Hematopoietic multipotent progenitor cell treated with erythropoietin and hydrocortisone succinate and interleukin-3 and kit ligand, for 17 days (in vitro differentiated cells): ENCODE data around the gene NUDT8.
"Not testable (repeated sequence)": the region's sequence is repeated elsewhere in the genome, so short reads cannot be mapped to it uniquely, and the experiment has no call there.

Experiments
- DNase-seq: peaks from one replicate; pipeline ENCODE4 v3.0.0-alpha.2; 2015; ENCODE audit warnings: low spot score

The NUDT8 gene

DNA sequence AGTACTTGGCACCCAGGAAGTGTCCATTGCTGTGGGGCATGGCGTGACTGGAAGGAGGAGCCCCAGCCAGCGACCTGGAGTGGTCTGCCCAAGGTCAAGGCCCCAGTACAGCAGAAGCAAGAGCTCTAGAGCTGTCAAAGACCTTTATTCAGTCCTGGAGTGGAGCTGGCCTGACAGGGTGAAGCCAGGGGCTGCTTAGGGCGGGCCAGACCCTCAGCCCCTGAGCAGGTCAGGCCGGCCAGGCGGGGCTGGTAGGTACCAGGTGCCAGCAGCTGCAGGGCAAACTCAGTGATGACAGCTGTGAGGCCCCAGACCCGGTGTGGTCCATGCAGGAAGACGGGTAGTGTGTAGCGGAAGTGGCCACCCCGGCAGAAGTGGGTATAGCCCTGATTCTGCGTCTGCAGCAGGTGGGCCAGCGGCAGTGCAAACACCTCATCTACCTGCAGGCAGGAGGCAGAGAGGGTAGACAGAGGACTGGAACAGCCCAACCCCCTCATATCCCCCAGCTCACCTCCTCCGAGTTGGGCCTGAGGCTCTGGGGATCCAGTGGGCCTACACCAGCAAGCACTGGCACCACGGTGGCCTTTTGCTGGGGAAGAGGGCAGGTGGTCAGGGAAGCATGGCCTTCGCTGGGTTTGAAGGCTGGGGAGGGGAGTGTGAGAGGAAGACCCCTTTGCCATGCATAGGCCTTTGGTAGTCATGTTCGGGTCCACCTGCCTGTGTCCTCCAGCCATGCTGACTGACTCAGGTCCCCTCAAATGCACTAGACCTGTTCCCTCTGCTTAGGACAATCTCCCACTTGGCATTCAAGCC is 1.7 kb downstream of the NUDT8 start:
- no peak for DNase-seq

DNA sequence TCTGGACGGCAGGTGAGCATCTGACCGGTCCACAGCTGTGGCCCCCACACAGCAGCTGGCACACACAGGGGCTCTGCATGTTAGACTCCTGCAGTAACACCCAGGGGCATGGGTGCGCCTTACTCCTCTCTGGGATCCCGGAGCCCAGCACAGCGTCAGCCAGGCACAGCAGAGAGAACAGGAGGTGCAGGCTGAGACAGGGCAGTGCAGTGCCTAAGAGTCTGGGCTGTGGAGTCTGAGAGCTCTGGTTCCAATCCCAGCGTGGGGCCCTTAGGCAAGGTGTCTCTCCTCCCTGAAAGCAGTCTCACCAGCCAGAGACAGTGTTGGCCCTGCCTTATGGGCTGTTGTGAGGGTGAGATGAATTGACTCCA is 2.3 kb downstream of the NUDT8 start:
- DNase-seq, result no peak

DNA sequence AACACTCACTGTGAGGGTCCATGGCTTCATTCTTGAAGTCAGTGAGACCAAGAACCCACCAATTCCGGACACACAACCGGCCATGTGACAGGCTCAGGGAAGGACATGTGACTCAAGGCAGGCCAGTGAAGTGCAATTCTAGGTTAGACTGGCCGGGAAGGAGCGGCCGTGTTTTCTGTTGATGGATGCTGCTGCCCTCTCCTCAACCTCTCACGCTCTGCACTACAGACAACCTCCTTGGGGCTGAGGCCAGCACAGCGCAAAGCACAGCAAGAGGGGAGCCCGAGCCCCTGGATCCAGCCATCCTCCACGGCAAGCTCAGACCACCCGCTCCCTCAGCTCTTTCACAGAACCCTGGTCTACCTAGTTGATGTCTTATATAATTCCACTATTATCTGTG is 2.8 kb downstream of the NUDT8 start:
- DNase-seq, result no peak

DNA sequence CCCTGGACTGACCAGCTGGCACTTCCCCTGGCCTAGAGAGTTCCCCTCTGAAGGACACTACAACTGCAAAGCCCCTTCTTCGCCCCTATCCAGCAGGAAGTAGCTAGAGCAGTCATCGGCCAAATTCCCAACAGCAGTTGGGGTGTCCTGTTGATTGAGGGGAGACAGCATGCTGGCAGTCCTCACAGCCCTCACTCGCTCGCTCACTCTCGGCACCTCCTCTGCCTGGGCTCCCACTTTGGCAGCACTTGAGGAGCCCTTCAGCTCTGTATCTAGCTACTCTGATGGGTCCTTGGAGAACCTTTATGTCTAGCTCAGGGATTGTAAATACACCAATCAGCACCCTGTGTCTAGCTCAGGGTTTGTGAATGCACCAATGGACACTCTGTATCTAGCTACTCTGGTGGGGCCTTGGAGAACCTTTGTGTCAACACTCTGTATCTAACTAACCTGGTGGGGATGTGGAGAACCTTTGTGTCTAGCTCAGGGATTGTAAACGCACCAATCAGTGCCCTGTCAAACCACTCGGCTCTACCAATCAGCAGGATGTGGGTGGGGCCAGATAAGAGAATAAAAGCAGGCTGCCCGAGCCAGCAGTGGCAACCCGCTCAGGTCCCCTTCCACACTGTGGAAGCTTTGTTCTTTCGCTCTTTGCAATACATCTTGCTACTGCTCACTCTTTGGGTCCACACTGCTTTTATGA is 3.5 kb downstream of the NUDT8 start:
- DNase-seq, result not testable (repeated sequence)

DNA sequence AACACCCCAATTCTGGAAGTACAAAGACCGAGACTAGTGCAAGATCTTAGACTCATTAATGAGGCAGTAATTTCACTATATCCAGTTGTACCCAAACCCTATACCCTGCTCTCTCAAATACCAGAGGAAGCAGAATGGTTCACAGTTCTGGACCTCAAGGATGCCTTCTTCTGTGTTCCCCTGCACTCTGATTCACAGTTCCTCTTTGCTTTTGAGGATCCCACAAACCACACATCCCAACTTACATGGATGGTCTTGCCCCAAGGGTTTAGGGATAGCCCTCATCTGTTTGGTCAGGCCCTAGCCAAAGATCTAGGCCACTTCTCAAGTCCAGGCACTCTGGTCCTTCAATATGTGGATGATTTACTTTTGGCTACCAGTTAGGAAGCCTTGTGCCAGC is 5.9 kb downstream of the NUDT8 start:
- DNase-seq, result not testable (repeated sequence)

DNA sequence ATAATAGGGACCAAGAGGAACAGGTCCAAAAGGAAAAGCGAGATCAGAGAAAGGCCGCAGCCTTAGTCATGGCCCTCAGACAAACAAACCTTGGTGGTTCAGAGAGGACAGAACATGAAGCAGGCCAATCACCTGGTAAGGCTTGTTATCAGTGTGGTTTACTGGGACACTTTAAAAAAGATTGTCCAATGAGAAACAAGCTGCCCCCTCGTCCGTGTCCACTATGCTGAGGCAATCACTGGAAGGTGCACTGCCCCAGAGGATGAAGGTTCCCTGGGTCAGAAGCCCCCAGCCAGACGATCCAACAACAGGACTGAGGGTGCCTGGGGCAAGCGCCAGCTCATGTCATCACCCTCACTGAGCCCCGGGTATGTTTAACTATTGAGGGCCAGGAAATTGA is 6.8 kb downstream of the NUDT8 start:
- DNase-seq, result not testable (repeated sequence)

DNA sequence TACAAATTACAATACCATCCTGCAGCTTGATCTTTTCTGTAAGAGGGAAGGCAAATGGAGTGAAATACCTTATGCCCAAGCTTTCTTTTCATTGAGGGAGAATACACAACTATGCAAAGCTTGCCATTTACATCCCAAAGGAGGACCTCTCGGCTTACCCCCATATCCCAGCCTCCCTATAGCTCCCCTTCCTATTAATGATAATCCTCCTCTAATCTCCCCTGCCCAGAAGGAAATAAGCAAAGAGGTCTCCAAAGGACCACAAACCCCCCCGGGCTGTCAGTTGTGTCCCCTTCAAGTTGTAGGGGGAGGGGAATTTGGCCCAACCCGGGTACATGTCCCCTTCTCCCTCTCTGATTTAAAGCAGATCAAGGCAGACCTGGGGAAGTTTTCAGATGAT is 7.8 kb downstream of the NUDT8 start:
- not testable (repeated sequence) for DNase-seq

DNA sequence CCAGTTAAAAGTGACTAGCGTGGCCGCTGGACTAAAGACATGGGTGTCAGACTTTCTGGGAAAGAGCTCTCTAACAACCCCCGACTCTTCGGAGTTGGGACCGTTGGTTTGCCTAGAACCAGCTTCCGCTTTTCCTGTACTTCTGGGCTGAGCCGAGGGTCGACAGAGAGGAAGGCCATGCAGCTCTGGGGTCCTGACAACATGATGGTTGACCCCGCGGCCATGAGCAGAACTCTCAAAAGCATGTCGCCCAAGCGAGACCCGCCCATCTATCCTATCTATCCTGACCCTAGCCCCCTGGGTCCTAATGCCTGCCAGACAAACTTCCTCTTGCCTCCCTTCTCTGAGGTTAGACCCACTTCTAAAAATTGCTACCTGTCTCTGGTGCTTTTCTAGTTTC is 9.1 kb downstream of the NUDT8 start:
- DNase-seq, result not testable (repeated sequence)

DNA sequence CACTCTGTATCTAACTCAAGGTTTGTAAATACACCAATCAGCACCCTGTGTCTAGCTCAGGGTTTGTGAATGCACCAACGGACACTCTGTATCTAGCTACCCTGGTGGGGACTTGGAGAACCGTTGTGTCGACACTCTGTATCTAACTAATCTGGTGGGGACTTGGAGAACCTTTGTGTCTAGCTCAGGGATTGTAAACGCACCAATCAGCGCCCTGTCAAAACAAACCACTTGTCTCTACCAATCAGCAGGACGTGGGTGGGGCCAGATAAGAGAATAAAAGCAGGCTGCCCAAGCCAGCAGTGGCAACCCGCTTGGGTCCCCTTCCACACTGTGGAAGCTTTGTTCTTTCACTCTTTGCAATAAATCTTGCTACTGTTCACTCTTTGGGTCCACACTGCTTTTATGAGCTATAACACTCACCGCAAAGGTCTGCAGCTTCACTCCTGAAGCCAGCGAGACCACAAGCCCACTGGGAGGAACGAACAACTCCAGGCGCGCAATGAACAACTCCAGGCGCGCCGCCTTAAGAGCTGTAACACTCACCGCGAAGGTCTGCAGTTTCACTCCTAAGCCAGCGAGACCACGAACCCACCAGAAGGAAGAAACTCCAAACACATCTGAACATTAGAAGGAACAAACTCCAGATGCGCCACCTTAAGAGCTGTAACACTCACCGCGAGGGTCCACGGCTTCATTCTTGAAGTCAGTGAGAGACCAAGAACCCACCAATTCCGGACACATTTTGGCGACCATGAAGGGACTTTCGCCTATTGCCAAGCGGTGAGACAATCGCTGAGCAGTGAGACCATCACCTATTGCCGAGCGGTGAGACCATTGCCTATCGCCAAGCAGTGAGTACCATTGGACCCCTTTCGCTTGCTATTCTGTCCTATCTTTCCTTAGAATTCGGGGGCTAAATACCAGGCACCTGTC is 9.8 kb downstream of the NUDT8 start:
- DNase-seq, result not testable (repeated sequence)

DNA sequence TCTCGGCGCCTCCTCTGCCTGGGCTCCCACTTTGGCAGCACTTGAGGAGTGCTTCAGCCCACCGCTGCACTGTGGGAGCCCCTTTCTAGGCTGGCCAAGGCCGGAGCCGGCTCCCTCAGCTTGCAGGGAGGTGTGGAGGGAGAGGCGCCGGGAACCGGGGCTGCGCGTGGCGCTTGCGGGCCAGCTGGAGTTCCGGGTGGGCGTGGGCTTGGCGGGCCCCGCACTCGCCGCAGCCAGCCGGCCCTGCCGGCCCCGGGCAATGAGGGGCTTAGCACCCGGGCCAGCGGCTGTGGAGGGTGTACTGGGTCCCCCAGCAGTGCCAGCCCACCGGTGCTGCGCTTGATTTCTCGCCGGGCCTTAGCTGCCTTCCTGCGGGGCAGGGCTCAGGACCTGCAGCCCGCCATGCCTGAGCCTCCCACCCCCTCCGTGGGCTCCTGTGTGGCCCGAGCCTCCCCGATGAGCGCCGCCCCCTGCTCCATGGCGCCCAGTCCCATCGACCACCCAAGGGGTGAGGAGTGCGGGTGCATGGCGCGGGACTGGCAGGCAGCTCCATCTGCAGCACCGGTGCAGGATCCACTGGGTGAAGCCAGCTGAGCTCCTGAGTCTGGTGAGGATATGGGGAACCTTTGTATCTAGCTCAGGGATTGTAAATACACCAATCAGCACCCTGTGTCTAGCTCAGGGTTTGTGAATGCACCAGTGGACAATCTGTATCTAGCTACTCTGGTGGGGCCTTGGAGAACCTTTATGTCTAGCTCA is 10.7 kb downstream of the NUDT8 start:
- not testable (repeated sequence) for DNase-seq

DNA sequence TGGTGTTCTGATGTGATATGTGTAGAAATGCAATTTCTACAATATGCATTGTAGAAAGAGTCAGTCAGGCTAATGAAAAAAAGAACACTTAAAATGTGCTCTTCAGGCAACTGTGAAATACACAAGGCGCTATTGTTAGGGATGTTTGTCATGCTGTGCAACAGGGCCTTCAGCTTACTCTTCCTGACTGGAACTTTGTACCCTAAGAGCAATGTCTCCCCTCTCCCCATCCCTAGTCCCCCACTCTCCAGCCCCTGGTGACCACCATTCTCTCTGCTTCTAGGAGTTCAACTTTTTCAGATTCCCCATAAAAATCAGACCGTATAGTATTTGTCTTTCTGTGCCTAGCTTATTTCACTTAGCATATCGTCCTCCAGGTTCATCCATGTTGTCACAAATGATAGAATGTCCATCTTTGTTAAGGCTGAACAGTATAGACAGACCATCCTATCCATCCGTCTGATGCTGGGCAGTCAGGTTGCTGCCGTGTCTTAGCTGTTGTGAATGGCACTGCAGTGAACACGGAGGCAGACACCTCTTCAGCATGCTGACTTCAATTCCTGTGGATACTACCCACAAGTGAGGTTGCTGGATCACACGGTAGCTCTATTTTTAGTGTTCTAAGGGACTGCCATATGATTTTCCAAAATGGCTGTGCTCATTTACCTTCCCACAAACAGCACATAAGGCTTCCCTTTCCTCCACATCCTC is 12.3 kb downstream of the NUDT8 start:
- DNase-seq, result no peak

DNA sequence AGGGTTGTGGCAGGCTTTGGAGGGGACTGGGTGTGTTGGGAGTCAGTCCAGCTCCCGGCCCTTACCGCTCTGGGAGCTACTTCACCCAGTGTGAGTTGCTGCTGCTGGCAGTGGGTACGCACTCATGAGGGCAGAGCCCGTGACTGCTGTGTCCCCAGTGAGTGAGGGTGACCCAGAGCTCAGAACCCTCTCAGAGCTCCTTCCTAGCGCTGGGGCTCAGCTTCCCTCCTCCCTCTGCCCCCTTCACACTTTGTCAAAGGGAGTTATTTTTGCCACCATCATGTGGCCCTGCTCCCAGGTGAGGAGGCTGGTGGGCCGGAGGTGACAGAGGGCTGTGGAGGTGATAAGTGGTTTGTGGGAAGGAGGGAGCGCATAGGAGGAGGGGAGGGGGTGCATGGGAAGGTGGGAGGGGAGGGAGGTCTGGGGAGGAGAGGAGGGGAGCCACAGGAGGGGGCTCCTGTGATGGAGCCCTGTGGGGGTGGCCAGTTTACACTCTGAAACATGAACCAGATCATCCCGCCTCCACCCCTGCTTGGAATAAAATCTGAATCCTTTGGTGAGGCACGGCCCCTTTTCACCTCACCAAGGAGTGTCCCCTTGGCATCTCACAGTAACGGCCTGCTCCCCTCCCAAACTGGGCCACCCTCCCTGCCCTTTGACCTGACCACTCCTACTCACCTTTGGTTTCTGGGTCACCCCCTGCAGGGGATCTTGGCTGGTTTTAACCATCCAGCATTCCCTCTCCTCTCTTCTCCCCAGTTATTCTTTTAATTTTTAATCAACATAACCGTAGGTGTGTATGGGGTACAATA is 13.1 kb downstream of the NUDT8 start:
- DNase-seq, result no peak

DNA sequence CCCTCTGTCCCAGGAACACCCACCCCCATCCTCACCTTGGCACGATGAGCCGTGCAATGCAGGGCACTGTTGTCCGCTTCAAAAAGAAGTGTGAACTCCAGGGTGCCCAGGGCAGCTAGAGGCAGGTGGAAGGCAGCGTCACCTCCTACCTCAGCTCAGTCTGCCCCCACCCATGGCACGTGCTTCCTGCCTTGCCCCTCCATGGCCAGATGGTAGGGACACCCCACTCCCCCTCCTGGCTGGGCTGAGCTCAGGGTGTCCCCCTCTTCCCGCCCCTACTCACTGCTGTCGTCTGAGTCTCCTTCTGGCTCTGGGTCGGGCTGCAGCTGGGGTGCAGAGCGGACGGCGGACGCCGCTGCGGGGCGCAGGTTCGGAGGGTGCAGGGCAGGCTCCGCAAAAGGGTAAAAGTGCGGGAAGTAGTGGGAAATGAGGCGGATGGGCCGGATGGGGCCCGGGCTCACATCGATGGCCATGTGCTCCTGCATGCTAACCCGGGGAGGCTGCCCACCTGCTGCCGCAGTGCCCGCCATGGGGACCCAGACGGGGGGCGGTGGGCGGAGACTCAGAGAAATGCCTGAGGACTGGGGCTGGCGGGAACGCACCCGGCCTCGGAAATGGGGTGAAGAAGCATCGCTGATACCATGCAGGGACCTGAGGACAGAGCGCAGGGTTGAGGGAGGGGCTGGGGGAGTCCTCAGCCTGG is 13.9 kb downstream of the NUDT8 start:
- no peak for DNase-seq

DNA sequence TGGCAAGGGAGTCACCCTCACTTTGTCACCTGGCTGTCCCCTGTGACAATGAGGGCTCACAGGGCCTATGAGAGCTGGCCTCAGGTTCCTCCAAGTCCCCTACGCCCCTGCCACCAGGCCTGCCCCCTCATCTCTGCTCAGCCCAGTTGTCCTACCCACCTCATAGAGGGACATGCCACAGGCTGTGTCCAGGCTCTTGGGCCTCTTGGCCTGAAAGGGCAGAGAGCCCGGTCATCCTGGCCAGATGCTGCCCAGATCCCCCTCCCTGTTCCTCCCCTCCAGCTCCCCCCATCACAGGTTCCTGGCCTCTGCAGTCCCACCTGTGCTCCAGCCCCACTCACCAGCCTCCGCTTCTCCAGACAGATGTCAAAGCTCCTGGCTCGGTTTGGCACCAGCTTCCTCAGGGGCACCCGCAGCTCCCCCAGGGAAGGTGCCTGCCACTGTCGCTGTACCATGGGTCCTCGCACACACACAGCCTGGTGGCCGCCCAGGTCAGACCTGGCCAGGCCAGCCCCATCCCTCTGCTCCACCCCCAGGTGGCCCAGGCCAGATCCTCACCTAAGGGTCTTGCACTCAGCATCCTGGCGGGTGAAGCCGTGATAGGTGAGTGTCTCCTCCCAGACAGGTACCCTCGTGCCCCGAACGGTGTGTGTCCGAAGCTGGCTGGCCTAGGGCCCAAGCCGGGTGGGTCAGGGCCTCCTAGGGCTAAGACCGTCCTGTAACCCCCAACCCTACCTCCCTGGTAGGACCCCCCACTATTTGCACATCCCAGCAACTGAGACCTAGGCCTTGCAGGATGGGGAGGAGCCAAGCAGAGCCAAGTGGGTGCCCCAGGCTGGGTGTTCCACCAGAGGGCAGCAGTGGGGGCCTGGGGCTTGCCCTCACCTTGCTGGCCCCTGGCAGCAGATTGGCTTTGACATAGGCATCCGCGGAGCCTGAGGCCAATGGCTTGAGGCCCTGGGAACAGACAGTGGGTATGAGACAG is 14.7 kb downstream of the NUDT8 start:
- DNase-seq, result peak; percentile 19

DNA sequence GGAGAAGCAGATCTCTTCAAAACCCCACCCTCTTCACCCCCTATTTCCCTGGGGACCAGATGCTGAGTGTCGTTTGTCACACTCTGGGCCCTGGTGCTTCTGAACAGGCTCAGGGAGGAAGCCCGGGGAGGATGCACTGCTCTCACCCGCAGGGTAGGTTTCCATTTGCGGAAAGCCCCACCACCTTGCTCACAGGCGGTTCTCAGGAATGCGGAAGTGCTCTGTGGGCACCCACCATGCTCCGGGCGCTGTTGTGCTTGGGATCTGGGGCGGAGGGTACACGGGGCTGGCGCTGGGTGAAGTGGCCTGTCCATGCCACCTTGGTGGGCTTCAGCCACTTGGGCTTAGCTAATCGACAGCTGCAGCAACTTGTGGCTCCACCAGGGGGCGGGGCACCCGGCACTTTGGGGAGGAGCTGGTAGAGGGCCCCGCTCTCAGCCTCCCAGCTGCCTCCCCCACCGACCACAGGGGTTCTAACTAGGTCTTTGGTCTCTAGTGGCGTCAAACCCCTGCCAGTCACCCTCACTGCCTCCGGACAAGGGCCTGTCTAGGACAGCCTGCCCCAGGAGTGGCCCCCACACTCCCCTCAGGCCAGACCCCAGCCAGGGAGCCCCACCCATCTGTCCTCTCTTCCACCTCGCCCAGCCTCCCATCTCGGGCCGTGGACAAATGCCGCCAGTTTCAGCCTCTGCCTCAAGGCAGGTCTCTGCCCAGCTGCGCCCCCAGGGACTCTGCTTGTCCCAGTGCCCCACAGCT is 15.6 kb downstream of the NUDT8 start:
- peak; percentile 60 for DNase-seq

DNA sequence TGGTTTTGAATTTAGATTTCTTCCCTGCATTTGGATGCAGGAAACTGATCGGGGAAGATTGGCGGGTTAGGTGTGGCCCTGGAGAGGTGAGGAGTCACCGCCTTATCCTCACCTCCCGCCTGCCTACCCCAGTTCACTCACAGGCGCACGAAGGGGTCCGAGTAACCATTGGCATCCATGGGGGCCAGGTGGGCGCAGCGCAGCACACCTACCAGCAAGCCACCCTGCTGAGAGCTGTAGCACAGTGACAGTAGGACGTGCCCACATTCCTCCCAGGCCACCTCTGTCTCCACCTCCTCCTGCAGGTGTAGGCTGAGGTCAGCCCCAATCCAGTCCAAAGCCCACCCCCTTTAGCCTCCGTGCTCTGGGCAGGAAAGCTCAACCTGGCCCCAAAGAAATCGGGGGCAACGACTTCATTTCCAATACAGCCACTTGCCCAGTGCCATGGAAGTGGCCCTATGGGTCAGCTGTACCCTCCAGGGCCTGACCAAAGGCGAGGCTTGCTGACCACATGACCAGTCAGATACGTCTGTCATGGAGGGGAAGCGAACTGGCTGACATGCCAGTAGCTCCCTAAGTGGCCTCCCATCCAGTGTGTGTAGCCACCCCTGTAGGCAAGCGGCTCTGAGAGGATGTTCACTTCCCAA is 16.3 kb downstream of the NUDT8 start:
- DNase-seq, result no peak

DNA sequence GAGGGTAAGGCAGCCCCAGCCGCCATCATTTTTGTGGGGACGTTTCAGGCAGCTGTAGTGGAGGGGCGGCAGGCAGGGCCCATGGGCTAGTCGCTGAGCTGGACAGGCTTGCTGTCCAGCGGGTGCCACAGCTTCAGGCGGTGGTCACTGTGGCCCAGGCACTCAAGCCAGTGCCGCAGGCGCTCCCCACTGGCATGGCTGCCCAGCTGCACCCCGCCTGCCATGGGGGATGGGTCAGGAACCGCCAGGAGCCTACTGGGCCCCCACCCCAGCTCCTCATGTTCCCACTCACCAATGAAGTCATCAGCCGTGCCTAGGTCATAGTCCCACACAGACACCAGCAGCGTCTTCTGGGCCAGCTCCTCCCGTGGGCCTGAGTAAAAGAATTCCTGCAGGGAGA is 17.0 kb downstream of the NUDT8 start:
- DNase-seq, result no peak
